Keratinocyte (primary cell): ENCODE results near the gene PRG3.

ENCODE experiments used
- EZH2 ChIP-seq: IDR thresholded peaks from one replicate; pipeline ENCODE4 v1.6.1; 2012; ENCODE audit warnings: inconsistent platforms, mild to moderate bottlenecking, low read length, moderate library complexity
- TF ChIP-seq, protein P1 (sequence below), 3 experiments: IDR thresholded peaks in 1 of 3; conservative IDR thresholded peaks in 1 of 3; optimal IDR thresholded peaks in 1 of 3; 2 replicates in 2 of 3; 3 replicates in 1 of 3; pipeline versions ENCODE3 to v1.5.1; 2011; ENCODE audit warnings: low read length in 3 of 3, mild to moderate bottlenecking in 3 of 3, moderate library complexity in 2 of 3, control low read depth in 1 of 3, inconsistent platforms in 1 of 3; ENCODE audit not compliant: insufficient read depth in 2 of 3; ENCODE audit errors: extremely low read depth in 1 of 3

DNA sequence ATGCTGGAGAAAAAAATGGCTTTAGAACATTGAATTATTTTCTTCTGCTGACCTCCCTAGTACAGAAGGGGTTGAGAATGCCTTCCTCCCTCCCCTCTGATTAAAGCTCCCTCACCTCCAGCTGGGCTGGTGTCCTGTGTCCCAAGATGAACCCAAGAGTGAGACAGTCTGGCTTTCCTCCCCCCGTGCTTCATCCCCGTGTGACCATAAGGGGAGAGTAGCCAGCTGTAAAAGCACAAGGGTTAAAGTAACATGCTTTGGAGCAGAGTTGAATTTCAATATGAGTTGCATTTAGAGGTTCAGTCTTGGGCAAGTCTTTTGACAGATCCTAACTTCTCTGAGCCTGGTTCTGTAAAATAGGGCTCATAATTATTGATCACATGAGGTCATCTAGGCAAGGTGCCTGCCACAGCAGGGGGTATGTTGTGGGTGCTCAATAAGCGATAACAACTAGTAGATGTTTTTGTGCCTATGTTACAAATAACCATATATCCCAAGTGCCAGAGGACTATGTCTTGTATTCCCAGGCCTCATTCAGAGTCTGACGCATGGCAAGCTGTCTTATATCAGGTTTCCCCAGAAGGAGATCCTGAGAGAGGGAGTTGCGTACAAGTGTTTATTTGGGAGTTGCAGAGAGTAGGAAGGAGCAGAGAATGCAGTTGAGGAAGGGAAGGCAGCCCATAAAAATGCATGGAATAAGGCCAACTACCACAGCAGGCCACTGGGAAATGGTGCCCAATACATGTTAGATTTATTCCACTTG lies 5.4 kb upstream of the PRG3 start:
- TF ChIP-seq, protein P1, sequence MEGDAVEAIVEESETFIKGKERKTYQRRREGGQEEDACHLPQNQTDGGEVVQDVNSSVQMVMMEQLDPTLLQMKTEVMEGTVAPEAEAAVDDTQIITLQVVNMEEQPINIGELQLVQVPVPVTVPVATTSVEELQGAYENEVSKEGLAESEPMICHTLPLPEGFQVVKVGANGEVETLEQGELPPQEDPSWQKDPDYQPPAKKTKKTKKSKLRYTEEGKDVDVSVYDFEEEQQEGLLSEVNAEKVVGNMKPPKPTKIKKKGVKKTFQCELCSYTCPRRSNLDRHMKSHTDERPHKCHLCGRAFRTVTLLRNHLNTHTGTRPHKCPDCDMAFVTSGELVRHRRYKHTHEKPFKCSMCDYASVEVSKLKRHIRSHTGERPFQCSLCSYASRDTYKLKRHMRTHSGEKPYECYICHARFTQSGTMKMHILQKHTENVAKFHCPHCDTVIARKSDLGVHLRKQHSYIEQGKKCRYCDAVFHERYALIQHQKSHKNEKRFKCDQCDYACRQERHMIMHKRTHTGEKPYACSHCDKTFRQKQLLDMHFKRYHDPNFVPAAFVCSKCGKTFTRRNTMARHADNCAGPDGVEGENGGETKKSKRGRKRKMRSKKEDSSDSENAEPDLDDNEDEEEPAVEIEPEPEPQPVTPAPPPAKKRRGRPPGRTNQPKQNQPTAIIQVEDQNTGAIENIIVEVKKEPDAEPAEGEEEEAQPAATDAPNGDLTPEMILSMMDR (optimal IDR thresholded peaks at IDR 0.05 in 1 of 3, IDR thresholded peaks at IDR 0.05 in 1 of 3, conservative IDR thresholded peaks at IDR 0.05 in 1 of 3; ENCODE audit: extremely low read depth in 1 of 3, insufficient read depth in 2 of 3, low read length in 3 of 3), result no peak
- no peak for TF ChIP-seq EZH2
